A673 (cell line): Measurements from ENCODE around the gene NDRG3. TPM values are rescaled to one million over a fixed set of nuclear protein-coding genes. Genes with fewer than 3 reads are reported as not detected.

Experiments
- BruUV-seq: library from RNA; stranded (reverse); fragments of 400-500 nt; replicated peaks from 2 replicates; lab custom pipeline; 2021; lab: Mats Ljungman, UMichigan
- CTCF ChIA-PET: fragments of 300-600 bp; sonication (Branson Sonifier 250); formaldehyde crosslinking; loops from one replicate; lab custom pipeline; 2022; ENCODE audit warnings: antibody characterized with exemption; lab: Charles Lee
- POLR2A ChIA-PET: fragments of 300-600 bp; sonication (Branson Sonifier 250); formaldehyde crosslinking; loops from one replicate; lab custom pipeline; 2022; ENCODE audit warnings: antibody characterized with exemption; ENCODE audit not compliant: low non-redundant PET; lab: Charles Lee
- DNase-seq: peaks from one replicate; pipeline ENCODE4 v3.0.0-alpha.2; 2015; ENCODE audit warnings: low spot score
- H3K27ac ChIP-seq: fragments of 200-600 bp; sonication (generic); 2 replicates; pipeline ENCODE4 v1.5.1; 2016; ENCODE audit warnings: mixed run types, low read depth, mild to moderate bottlenecking, mixed read lengths, antibody characterized with exemption, low read length; ENCODE audit not compliant: poor library complexity, severe bottlenecking
- H3K27me3 ChIP-seq: fragments of 200-600 bp; sonication (generic); replicated peaks from 2 replicates; pipeline ENCODE4 v1.6.1; 2017; ENCODE audit warnings: mixed run types, low read depth, mild to moderate bottlenecking, mixed read lengths, antibody characterized with exemption, low read length; ENCODE audit not compliant: insufficient read depth, poor library complexity
- H3K36me3 ChIP-seq: fragments of 200-600 bp; sonication (generic); 2 replicates; pipeline ENCODE4 v1.6.1; 2016; ENCODE audit warnings: mixed run types, mild to moderate bottlenecking, mixed read lengths, antibody characterized with exemption, low read length; ENCODE audit not compliant: insufficient read depth, poor library complexity, severe bottlenecking
- H3K4me1 ChIP-seq: fragments of 200-600 bp; sonication (generic); 2 replicates; pipeline ENCODE4 v1.6.1; 2017; ENCODE audit warnings: mixed run types, mild to moderate bottlenecking, mixed read lengths, antibody characterized with exemption, low read length; ENCODE audit not compliant: insufficient read depth, poor library complexity, severe bottlenecking
- H3K4me3 ChIP-seq: fragments of 200-600 bp; sonication (generic); 2 replicates; pipeline ENCODE4 v1.5.1; 2016; ENCODE audit warnings: low read depth, mixed run types, mild to moderate bottlenecking, mixed read lengths, low read length; ENCODE audit not compliant: poor library complexity, severe bottlenecking
- H3K9me3 ChIP-seq: fragments of 200-600 bp; sonication (generic); 2 replicates; pipeline ENCODE4 v1.6.1; 2016; ENCODE audit warnings: mixed run types, low read depth, mild to moderate bottlenecking, mixed read lengths, antibody characterized with exemption, low read length; ENCODE audit not compliant: poor library complexity, severe bottlenecking
- CTCF ChIP-seq: fragments of 300-800, 200-600 bp; sonication (generic); conservative IDR thresholded peaks from 2 replicates; pipeline ENCODE4 v1.5.1; 2017; ENCODE audit warnings: low read depth, mild to moderate bottlenecking, antibody characterized with exemption, low read length, moderate library complexity, mixed read lengths
- EZH2 ChIP-seq: fragments of 200-600 bp; sonication (generic); IDR thresholded peaks from 2 replicates; pipeline ENCODE4 v1.6.1; 2017; ENCODE audit warnings: borderline replicate concordance, low read depth, mild to moderate bottlenecking, mixed read lengths, antibody characterized with exemption, low read length; ENCODE audit not compliant: poor library complexity, severe bottlenecking
- intact Hi-C: fragments of 100-400 bp; cut with micrococcal nuclease; formaldehyde crosslinking; loops from one replicate; pipeline ENCODE4 v1.10.0; 2022; ENCODE audit not compliant: unreplicated experiment
- total RNA-seq: library from RNA; stranded (reverse); gene quantifications from 2 replicates; pipeline ENCODE4 v1.2.3, GENCODE V29; 2021

NDRG3 gene
- total RNA-seq, 1 experiment from 2014 or later: 17.6 TPM

- BruUV-seq: no TSS peak
- POLR2A ChIA-PET: no interaction called here
Observed at GRCh38 chr20:36786663-36787062, 40.8 kb upstream of the NDRG3 start.

GRCh38 chr20:36786246-36786645 lies 40.4 kb upstream of the NDRG3 start:
- H3K27me3 ChIP-seq: no peaks in the 10 kb centered on the region
- H3K4me3 ChIP-seq: no peak overlapping the region
- H3K4me1 ChIP-seq: no peaks in the 10 kb centered on the region
- TF ChIP-seq EZH2 (no peak), CTCF (no peak)
- H3K36me3 ChIP-seq: peaks cover 31% of the 10 kb centered on the region
- DNase-seq: no peak
- ChIA-PET CTCF (interaction anchor here (0.6 kb wide), 1 partner anchor 15 kb away, joined by 3 read pairs; no protein-coding TSS in a partner anchor), POLR2A (no interaction called here)
- no peaks in the 10 kb centered on the region for H3K9me3 ChIP-seq
- intact Hi-C loops: no loop called here
- no TSS peak for BruUV-seq
- no peak overlapping the region for H3K27ac ChIP-seq

More at GRCh38 chr20:36786663-36787062, 40.8 kb upstream of the NDRG3 start:
- CTCF ChIA-PET: interaction anchor here (0.6 kb wide), 1 partner anchor 14 kb away, joined by 3 read pairs; no protein-coding TSS in a partner anchor
- no peak overlapping the region for H3K4me3 ChIP-seq
- DNase-seq: no peak
- TF ChIP-seq EZH2 (no peak), CTCF (no peak)
- no peaks in the 10 kb centered on the region for H3K9me3 ChIP-seq
- intact Hi-C loops: no loop called here
- peaks cover 31% of the 10 kb centered on the region for H3K36me3 ChIP-seq
- H3K27me3 ChIP-seq: no peaks in the 10 kb centered on the region
- no peaks in the 10 kb centered on the region for H3K4me1 ChIP-seq
- H3K27ac ChIP-seq: no peak overlapping the region

GRCh38 chr20:36785308-36785707 lies 39.4 kb upstream of the NDRG3 start:
- Histone ChIP-seq H3K27me3 (no peaks in the 10 kb centered on the region), H3K4me1 (no peaks in the 10 kb centered on the region), H3K27ac (no peak overlapping the region), H3K36me3 (peaks cover 31% of the 10 kb centered on the region), H3K4me3 (no peak overlapping the region), H3K9me3 (no peaks in the 10 kb centered on the region)
- no peak for DNase-seq
- TF ChIP-seq CTCF: no peak
- TF ChIP-seq EZH2: no peak
- CTCF ChIA-PET: no interaction called here
- POLR2A ChIA-PET: no interaction called here
- intact Hi-C loops: no loop called here
- BruUV-seq: no TSS peak
